Bone marrow (tissue), 2 donors: ENCODE data around the gene SLC47A2.

Experiments used
- DNase-seq, 2 donors: peaks; one replicate each; lab custom pipeline; 2025; lab: John Stamatoyannopoulos, UW

Gene SLC47A2

GRCh38 chr17:19642373-19642893 is 74.0 kb downstream of the SLC47A2 start:
- DNase-seq = no peak

- DNase-seq = no peak
Observed at GRCh38 chr17:19641687-19642372, 74.6 kb downstream of the SLC47A2 start.

GRCh38 chr17:19631905-19632304 is 84.5 kb downstream of the SLC47A2 start:
- DNase-seq = no peak

- DNase-seq = no peak
Observed at GRCh38 chr17:19630661-19631060, 85.7 kb downstream of the SLC47A2 start.

GRCh38 chr17:19630035-19630434 is 86.3 kb downstream of the SLC47A2 start:
- DNase-seq = no peak

- DNase-seq = no peak
Observed at GRCh38 chr17:19629449-19629848, 86.9 kb downstream of the SLC47A2 start.
